Measurements from ENCODE around the gene PSMC6. TPM values are rescaled to one million over a fixed set of nuclear protein-coding genes. Genes with fewer than 3 reads are reported as not detected.

PSMC6 gene
- total and polyA plus RNA-seq, 2 of the 8 experiments (the other 6 are each of a cell fraction or from before 2014, with no cell fraction given): 45.1 to 107 TPM

DNA sequence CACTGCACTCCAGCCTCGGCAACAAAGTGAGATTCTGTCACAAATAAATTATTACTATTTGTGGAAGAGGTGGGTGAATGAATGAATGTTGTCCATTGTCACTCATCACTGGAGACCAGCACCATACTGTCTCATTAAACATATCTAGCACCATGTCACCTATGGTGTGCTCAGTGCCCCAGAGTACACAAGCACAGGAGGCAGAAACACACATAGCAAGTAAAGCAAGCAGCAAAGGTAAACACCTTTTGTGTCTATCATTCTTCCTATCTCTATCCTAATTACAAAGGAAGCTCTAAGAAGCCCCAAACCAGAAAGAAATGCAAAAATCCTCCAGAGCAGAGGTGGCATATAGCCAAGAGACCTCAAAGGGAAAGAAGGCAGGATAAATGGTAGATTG is 20.8 kb upstream of the PSMC6 start:
- WGBS, 2 experiments (ENCODE audit: extremely low coverage in 1 of 2, insufficient coverage in 1 of 2, insufficient read length in 1 of 2, insufficient replicate concordance in 2 of 2, low coverage in 1 of 2, low lambda C conversion rate in 2 of 2, missing lambda C conversion rate in 1 of 2): 88% methylated on average over 1 of the region's 1 CpG; no CpG with 5 or more reads in 1 of the 2 experiments
- H3K4me2 ChIP-seq (ENCODE audit: insufficient read depth in 1 of 2, low read depth in 2 of 2, low read length in 2 of 2): 0 out of 4 replicates have a peak overlapping the region, but pooled peaks of 1 of the 2 experiments have one; percentile 9
- H3K14ac ChIP-seq (ENCODE audit: insufficient read length): no peak overlapping the region
- H3K4me1 ChIP-seq (replicated peaks in 1 of 4; ENCODE audit: control insufficient read depth in 3 of 4, insufficient read depth in 4 of 4, low read length in 3 of 4): peaks cover 0 to 7% (median 3%) of the 10 kb centered on the region in 4 experiments; a peak in 4 of 7 replicates
- H2BK120ac ChIP-seq (replicated peaks; ENCODE audit: low read depth, low read length): no peak overlapping the region
- no peak overlapping the region; the same call in 1 of the 2 replicates for H2AK5ac ChIP-seq (ENCODE audit: low read depth, low read length)
- FAIRE-seq (no peak), DNase-seq (ENCODE audit: low read depth in 1 of 2, low spot score in 2 of 2) (no peak)
- no peak overlapping the region for H3K4me3 ChIP-seq (ENCODE audit: extremely low read depth in 1 of 4, insufficient read depth in 2 of 4, low read depth in 3 of 4, low read length in 4 of 4)
- H4K8ac ChIP-seq (ENCODE audit: extremely low read depth, insufficient read depth, low read length): no peak overlapping the region
- H2AFZ ChIP-seq (ENCODE audit: low read length): no peak overlapping the region
- no peak overlapping the region for H2BK5ac ChIP-seq (ENCODE audit: low read depth, low read length)
- peaks cover 0 to 61% of the 10 kb centered on the region in 2 experiments; a peak in 2 of 4 replicates for H3K79me2 ChIP-seq (ENCODE audit: control insufficient read depth in 1 of 2, insufficient read depth in 2 of 2, low read length in 2 of 2)
- H4K20me1 ChIP-seq (replicated peaks in 1 of 2; ENCODE audit: control insufficient read depth in 1 of 2, insufficient read depth in 2 of 2, low read length in 2 of 2): peaks cover 5 to 7% of the 10 kb centered on the region in 2 experiments
- no peaks in the 10 kb centered on the region for H3K27me3 ChIP-seq (replicated peaks in 1 of 4; ENCODE audit: control insufficient read depth in 3 of 4, extremely low read depth in 1 of 4, insufficient read depth in 3 of 4, low read length in 3 of 4)
- no peaks in the 10 kb centered on the region for H3K9me3 ChIP-seq (ENCODE audit: insufficient read depth in 2 of 2, low read depth in 1 of 2, low read length in 1 of 2)
- H4K91ac ChIP-seq (replicated peaks; ENCODE audit: insufficient read length, low read length): no peak overlapping the region
- POLR2A ChIA-PET (ENCODE audit: partially characterized antibody): interaction anchor here (0.8 to 1.2 kb wide), 2 partner anchors 9 to 21 kb away, joined by 3 to 4 read pairs; partner anchors contain the start of genes ERO1A and PSMC6
- H2BK20ac ChIP-seq (ENCODE audit: low read length): no peak overlapping the region
- peaks cover 5% of the 10 kb centered on the region for H3K79me1 ChIP-seq (ENCODE audit: low read depth, low read length)
- no peaks in the 10 kb centered on the region for H3K23me2 ChIP-seq (ENCODE audit: low read depth, low read length)
- H3K18ac ChIP-seq (ENCODE audit: extremely low read depth, low read length): no peak overlapping the region
- no peak overlapping the region for H3K4ac ChIP-seq (replicated peaks; ENCODE audit: insufficient read length, low read depth, low read length)
- H2BK12ac ChIP-seq (ENCODE audit: low read depth, low read length): no peak overlapping the region
- no peak overlapping the region for H3K27ac ChIP-seq (ENCODE audit: low read depth, low read length)
- no peak overlapping the region for H3K9ac ChIP-seq (replicated peaks in 1 of 4; ENCODE audit: extremely low read depth in 1 of 4, low read depth in 3 of 4, low read length in 3 of 4)
- CTCF ChIA-PET (ENCODE audit: partially characterized antibody): no interaction called here
- no peaks in the 10 kb centered on the region; a peak in 2 of 8 replicates for H3K36me3 ChIP-seq (ENCODE audit: control insufficient read depth in 2 of 4, insufficient read depth in 4 of 4, low read length in 3 of 4)
- no peak for TF ChIP-seq FOSL1 (IDR thresholded peaks at IDR 0.05; ENCODE audit: insufficient read depth, low read depth, low read length)
- no peak for TF ChIP-seq SIX5 (IDR thresholded peaks at IDR 0.05; ENCODE audit: low read depth, low read length)
- no peak for TF ChIP-seq EP300 (IDR thresholded peaks at IDR 0.05; ENCODE audit: borderline replicate concordance in 1 of 2, low read depth in 2 of 2, low read length in 2 of 2)
- no peak for TF ChIP-seq CBX8 (IDR thresholded peaks at IDR 0.05; ENCODE audit: borderline replicate concordance, low read depth, low read length)
- TF ChIP-seq NRF1 (IDR thresholded peaks at IDR 0.05; ENCODE audit: low read depth, low read length): no peak
- TF ChIP-seq, protein P1, sequence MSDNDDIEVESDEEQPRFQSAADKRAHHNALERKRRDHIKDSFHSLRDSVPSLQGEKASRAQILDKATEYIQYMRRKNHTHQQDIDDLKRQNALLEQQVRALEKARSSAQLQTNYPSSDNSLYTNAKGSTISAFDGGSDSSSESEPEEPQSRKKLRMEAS (IDR thresholded peaks at IDR 0.05): no peak
- no peak for TF ChIP-seq TEAD4 (IDR thresholded peaks at IDR 0.05; ENCODE audit: low read depth, low read length)
- no peak for TF ChIP-seq CHD2 (IDR thresholded peaks at IDR 0.05; ENCODE audit: low read length)
- TF ChIP-seq ZNF274 (IDR thresholded peaks at IDR 0.05; ENCODE audit: borderline replicate concordance, extremely low read depth, low read length): no peak
- TF ChIP-seq KDM5A (IDR thresholded peaks at IDR 0.05; ENCODE audit: low read length): no peak
- TF ChIP-seq POLR2AphosphoS5 (IDR thresholded peaks at IDR 0.05; ENCODE audit: low read depth, low read length): no peak
- no peak overlapping the region for H2BK15ac ChIP-seq (ENCODE audit: low read length)
- no peak overlapping the region for H4K5ac ChIP-seq (ENCODE audit: insufficient read length, low read depth, low read length)
- no peak overlapping the region for H3K56ac ChIP-seq (replicated peaks; ENCODE audit: insufficient read length, low read depth, low read length)
- H3K23ac ChIP-seq (ENCODE audit: insufficient read length): no peak overlapping the region

All from H1 (cell line).